Upper lobe of right lung (tissue), 1 donor: ENCODE data around the gene EMCN. TPM values are rescaled to one million over a fixed set of nuclear protein-coding genes. Genes with fewer than 3 reads are reported as not detected.

ENCODE experiments used
- ATAC-seq: fragments of 200-7000 bp; cut with Tn5 transposase; one replicate; pipeline ENCODE4 v1.9.1; 2020; ENCODE audit warnings: mild to moderate bottlenecking, moderate library complexity
- DNase-seq: peaks from one replicate; pipeline ENCODE4 v3.0.0-alpha.2; 2020
- H3K27ac ChIP-seq: fragments of 200-600 bp; one replicate; pipeline ENCODE4 v1.8.0; 2022
- H3K27me3 ChIP-seq: fragments of 200-600 bp; one replicate; pipeline ENCODE4 v1.8.0; 2022; ENCODE audit warnings: mild to moderate bottlenecking
- H3K36me3 ChIP-seq: fragments of 200-600 bp; one replicate; pipeline ENCODE4 v1.8.0; 2022
- H3K4me1 ChIP-seq: fragments of 200-600 bp; one replicate; pipeline ENCODE4 v1.8.0; 2022
- H3K4me3 ChIP-seq: fragments of 200-600 bp; one replicate; pipeline ENCODE4 v1.8.0; 2022; ENCODE audit warnings: mild to moderate bottlenecking
- H3K9me3 ChIP-seq: fragments of 200-600 bp; one replicate; pipeline ENCODE4 v1.8.0; 2022
- intact Hi-C: fragments of 100-400 bp; cut with DNase I; formaldehyde crosslinking; loops from one replicate; pipeline ENCODE4 v1.11.0; 2022
- total RNA-seq: library from RNA; stranded (reverse); fragmentation: NEBNext Ultra II Directional; extraction: Animal tissue kit (Norgen Biotek cat#: 25700); gene quantifications from one replicate; pipeline ENCODE4 v1.2.1, GENCODE V29; 2021
- TF ChIP-seq, protein P1 (sequence below): fragments of 200-600 bp; IDR thresholded peaks from one replicate; pipeline ENCODE4 v1.8.0; 2022; ENCODE audit warnings: antibody characterized with exemption
- donor health status: DM: no; HTN: yes; CAD: no; lungs with severe emphysema.

EMCN gene
- total RNA-seq, 1 donor from 2014 or later: 35.9 TPM

DNA sequence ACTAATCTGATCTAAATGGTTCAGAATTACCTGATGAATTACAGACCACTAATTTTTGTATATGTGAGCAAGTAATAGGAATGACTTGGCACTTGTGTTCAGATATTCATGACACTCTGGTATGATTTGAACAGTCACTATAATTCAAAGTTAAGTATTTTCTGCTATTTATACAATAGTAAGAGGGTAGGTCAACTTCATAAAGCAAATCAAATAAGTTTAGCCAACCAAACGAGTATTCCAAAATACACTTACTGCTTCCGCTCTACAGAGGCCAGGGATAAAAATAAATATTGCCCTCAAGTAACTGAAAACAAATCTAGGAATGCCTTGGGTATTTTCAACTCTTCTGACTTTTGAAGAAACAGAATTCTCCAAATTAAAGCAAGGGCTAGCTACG lies 9.1 kb downstream of the EMCN start:
- no peaks in the 10 kb centered on the region for H3K4me1 ChIP-seq
- TF ChIP-seq, protein P1, sequence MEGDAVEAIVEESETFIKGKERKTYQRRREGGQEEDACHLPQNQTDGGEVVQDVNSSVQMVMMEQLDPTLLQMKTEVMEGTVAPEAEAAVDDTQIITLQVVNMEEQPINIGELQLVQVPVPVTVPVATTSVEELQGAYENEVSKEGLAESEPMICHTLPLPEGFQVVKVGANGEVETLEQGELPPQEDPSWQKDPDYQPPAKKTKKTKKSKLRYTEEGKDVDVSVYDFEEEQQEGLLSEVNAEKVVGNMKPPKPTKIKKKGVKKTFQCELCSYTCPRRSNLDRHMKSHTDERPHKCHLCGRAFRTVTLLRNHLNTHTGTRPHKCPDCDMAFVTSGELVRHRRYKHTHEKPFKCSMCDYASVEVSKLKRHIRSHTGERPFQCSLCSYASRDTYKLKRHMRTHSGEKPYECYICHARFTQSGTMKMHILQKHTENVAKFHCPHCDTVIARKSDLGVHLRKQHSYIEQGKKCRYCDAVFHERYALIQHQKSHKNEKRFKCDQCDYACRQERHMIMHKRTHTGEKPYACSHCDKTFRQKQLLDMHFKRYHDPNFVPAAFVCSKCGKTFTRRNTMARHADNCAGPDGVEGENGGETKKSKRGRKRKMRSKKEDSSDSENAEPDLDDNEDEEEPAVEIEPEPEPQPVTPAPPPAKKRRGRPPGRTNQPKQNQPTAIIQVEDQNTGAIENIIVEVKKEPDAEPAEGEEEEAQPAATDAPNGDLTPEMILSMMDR: no peak
- no peak for ATAC-seq
- DNase-seq: no peak
- H3K27me3 ChIP-seq: no peaks in the 10 kb centered on the region
- H3K4me3 ChIP-seq: no peak overlapping the region
- H3K27ac ChIP-seq: no peak overlapping the region
- H3K36me3 ChIP-seq: no peaks in the 10 kb centered on the region
- intact Hi-C loops: no loop called here
- H3K9me3 ChIP-seq: no peaks in the 10 kb centered on the region

- no peaks in the 10 kb centered on the region for H3K27me3 ChIP-seq
- H3K9me3 ChIP-seq: no peaks in the 10 kb centered on the region
- TF ChIP-seq, protein P1: no peak
- intact Hi-C loops: no loop called here
- ATAC-seq (no peak), DNase-seq (no peak)
- no peaks in the 10 kb centered on the region for H3K4me1 ChIP-seq
- no peaks in the 10 kb centered on the region for H3K36me3 ChIP-seq
- H3K27ac ChIP-seq: no peak overlapping the region
- no peak overlapping the region for H3K4me3 ChIP-seq
Observed at GRCh38 chr4:100504086-100504874, 13.5 kb downstream of the EMCN start.

DNA sequence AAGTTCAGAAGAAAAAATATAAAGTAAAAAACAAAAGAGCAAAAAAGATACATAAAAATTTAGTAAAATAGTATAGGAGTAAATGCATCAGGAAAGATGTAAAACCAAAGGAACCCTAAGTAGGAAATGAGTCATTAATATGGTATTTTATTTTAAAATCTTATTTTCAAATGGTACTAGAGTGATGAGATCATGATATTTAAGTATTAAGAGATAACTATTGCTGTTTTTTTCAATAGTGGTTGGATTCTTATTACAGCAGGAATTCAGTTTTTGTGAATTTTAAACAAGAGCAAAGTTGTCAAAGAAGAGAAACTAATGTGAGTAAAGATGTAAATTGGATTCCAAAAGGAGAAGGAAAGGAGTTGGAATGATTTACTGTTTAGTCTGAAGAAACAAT lies 20.0 kb downstream of the EMCN start:
- no peaks in the 10 kb centered on the region for H3K4me1 ChIP-seq
- H3K27me3 ChIP-seq: no peaks in the 10 kb centered on the region
- no peak overlapping the region for H3K27ac ChIP-seq
- no peak overlapping the region for H3K4me3 ChIP-seq
- TF ChIP-seq, protein P1: no peak
- no peaks in the 10 kb centered on the region for H3K36me3 ChIP-seq
- no peaks in the 10 kb centered on the region for H3K9me3 ChIP-seq
- ATAC-seq (no peak), DNase-seq (no peak)
- intact Hi-C loops: no loop called here

DNA sequence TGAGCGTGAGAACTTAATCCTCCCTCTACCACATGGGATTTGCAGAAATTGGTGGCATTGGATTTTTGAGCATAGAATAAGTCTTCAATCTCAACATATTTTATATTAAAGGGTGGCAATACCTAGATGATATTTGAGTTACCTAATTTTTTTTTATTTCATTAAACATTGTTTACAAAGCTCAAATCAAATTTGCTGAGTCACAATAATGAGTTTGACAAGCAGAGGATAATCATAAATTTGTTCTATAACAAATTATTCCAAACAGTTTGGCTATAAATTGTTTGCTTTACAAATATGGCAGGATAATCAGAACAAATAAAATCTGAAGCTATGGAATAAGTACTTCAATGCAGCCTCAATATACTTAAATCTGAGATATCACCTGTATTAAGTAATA lies 22.7 kb downstream of the EMCN start:
- TF ChIP-seq, protein P1: no peak
- intact Hi-C loops: no loop called here
- Histone ChIP-seq H3K27me3 (no peaks in the 10 kb centered on the region), H3K27ac (no peak overlapping the region), H3K4me1 (no peaks in the 10 kb centered on the region), H3K9me3 (no peaks in the 10 kb centered on the region), H3K36me3 (no peaks in the 10 kb centered on the region), H3K4me3 (no peak overlapping the region)
- DNase-seq: no peak
- ATAC-seq: no peak

DNA sequence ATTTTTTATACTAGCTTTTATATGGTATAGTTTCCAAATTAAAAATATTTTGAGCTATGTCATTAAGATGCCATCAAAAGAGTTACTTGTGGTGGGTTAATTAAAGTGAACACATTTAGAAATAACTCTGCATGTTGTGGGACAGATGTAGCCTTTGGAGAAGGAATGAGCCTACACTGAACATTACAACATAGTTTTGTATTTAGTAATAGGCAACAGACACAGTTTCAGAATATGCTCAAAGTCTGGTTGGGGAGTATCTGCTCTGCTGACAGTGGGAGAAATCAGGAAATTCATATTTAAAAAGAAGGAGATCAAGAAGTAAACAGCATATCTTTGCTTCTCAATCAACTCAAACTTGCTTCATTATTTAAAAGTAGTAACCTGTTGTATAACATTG lies 23.7 kb downstream of the EMCN start:
- H3K9me3 ChIP-seq: no peaks in the 10 kb centered on the region
- H3K4me3 ChIP-seq: no peak overlapping the region
- H3K27me3 ChIP-seq: no peaks in the 10 kb centered on the region
- no peak overlapping the region for H3K27ac ChIP-seq
- no peak for DNase-seq
- no peak for ATAC-seq
- H3K4me1 ChIP-seq: no peaks in the 10 kb centered on the region
- TF ChIP-seq, protein P1: no peak
- no peaks in the 10 kb centered on the region for H3K36me3 ChIP-seq
- intact Hi-C loops: no loop called here
